Endothelial cell of umbilical vein (primary cell): ENCODE results near the gene CDK9. TPM values are rescaled to one million over a fixed set of nuclear protein-coding genes. Genes with fewer than 3 reads are reported as not detected.

Experiments used
- BruUV-seq: library from RNA; stranded (reverse); fragments of 400-500 nt; replicated peaks from 2 replicates; lab custom pipeline; 2021; lab: Mats Ljungman, UMichigan
- CTCF ChIA-PET: fragments of 300-600, 350-600 bp; sonication (Branson Sonifier 250); formaldehyde crosslinking; loops from one replicate; lab custom pipeline; 2021; ENCODE audit warnings: antibody characterized with exemption, inconsistent platforms; lab: Charles Lee
- POLR2A ChIA-PET: fragments of 300-600, 350-600 bp; sonication (Branson Sonifier 250); formaldehyde crosslinking; loops from one replicate; lab custom pipeline; 2021; ENCODE audit warnings: antibody characterized with exemption, inconsistent platforms; lab: Charles Lee
- DNase-seq: peaks from one replicate; pipeline ENCODE4 v3.0.0-alpha.2; 2011; ENCODE audit warnings: low read depth, low spot score
- FAIRE-seq: peaks from 2 replicates; lab custom pipeline; 2011; peaks lifted over from hg19 to GRCh38; lab: Jason Lieb, UNC
- H2AFZ ChIP-seq: 2 replicates; pipeline ENCODE4 v1.6.0; 2012; ENCODE audit warnings: low read depth, low read length, control low read depth, inconsistent platforms
- H3K27ac ChIP-seq: 2 replicates; pipeline ENCODE4 v1.5.1; 2011; ENCODE audit warnings: low read depth, mild to moderate bottlenecking, control low read depth, low read length, moderate library complexity; ENCODE audit not compliant: insufficient read depth
- H3K27me3 ChIP-seq, 2 experiments: 2 replicates each; pipeline versions ENCODE4 v1.6.0 to v1.6.1; 2011; ENCODE audit warnings: low read length in 2 of 2, mixed read lengths in 1 of 2; ENCODE audit not compliant: control insufficient read depth in 2 of 2, insufficient read depth in 2 of 2
- H3K36me3 ChIP-seq, 2 experiments: 2 replicates in 1 of 2; 3 replicates in 1 of 2; pipeline ENCODE4 v1.5.1; 2011; ENCODE audit warnings: low read length in 2 of 2, mild to moderate bottlenecking in 1 of 2, moderate library complexity in 1 of 2; ENCODE audit not compliant: control insufficient read depth in 2 of 2, insufficient read depth in 2 of 2; ENCODE audit errors: extremely low read depth in 1 of 2
- H3K4me1 ChIP-seq: 3 replicates; pipeline ENCODE4 v1.5.1; 2011; ENCODE audit warnings: mild to moderate bottlenecking, low read length; ENCODE audit not compliant: control insufficient read depth, insufficient read depth; ENCODE audit errors: extremely low read depth
- H3K4me2 ChIP-seq: 2 replicates; pipeline ENCODE4 v1.6.1; 2011; ENCODE audit warnings: low read length, control low read depth, mixed read lengths; ENCODE audit not compliant: insufficient read depth
- H3K4me3 ChIP-seq, 3 experiments: fragments of 200-600 bp in 1 of 3; sonication (generic), shearing (Covaris generic) in 1 of 3; replicated peaks in 1 of 3; 2 replicates each; pipeline ENCODE4 v1.5.1; 2011 to 2016; ENCODE audit warnings: control low read depth in 3 of 3, low read length in 3 of 3, mild to moderate bottlenecking in 2 of 3, inconsistent platforms in 1 of 3, low read depth in 1 of 3, moderate library complexity in 1 of 3; ENCODE audit not compliant: insufficient read depth in 1 of 3
- H3K79me2 ChIP-seq: 2 replicates; pipeline ENCODE4 v1.6.0; 2012; ENCODE audit warnings: low read length, inconsistent platforms; ENCODE audit not compliant: control insufficient read depth, insufficient read depth
- H3K9ac ChIP-seq: replicated peaks from 2 replicates; pipeline ENCODE3; 2011; ENCODE audit warnings: low read length, control low read depth; ENCODE audit not compliant: insufficient read depth; ENCODE audit errors: extremely low read depth
- H3K9me1 ChIP-seq: replicated peaks from 3 replicates; pipeline ENCODE4 v1.6.0; 2011; ENCODE audit warnings: mild to moderate bottlenecking, low read length; ENCODE audit not compliant: control insufficient read depth, insufficient read depth; ENCODE audit errors: extremely low read depth
- H3K9me3 ChIP-seq: replicated peaks from 2 replicates; pipeline ENCODE4 v1.5.1; 2012; ENCODE audit warnings: low read length, inconsistent platforms; ENCODE audit not compliant: control insufficient read depth, insufficient read depth
- H4K20me1 ChIP-seq: replicated peaks from 2 replicates; pipeline ENCODE3; 2011; ENCODE audit warnings: mild to moderate bottlenecking, low read length; ENCODE audit not compliant: control insufficient read depth, insufficient read depth; ENCODE audit errors: extremely low read depth
- CTCF ChIP-seq, 2 donors: IDR thresholded peaks; 1 replicate in 1 of 2; 2 replicates in 1 of 2; pipeline ENCODE4 v1.5.1; 2011; ENCODE audit warnings: low read length in 2 of 2, mild to moderate bottlenecking in 2 of 2, moderate library complexity in 2 of 2, control low read depth in 1 of 2, inconsistent platforms in 1 of 2, low read depth in 1 of 2; ENCODE audit not compliant: insufficient read depth in 1 of 2; ENCODE audit errors: extremely low read depth in 1 of 2
- EZH2 ChIP-seq: IDR thresholded peaks from 2 replicates; pipeline ENCODE4 v1.6.1; 2012; ENCODE audit warnings: borderline replicate concordance, low read depth, mild to moderate bottlenecking, moderate library complexity, low read length, inconsistent platforms; ENCODE audit not compliant: severe bottlenecking
- FOS ChIP-seq: IDR thresholded peaks from 2 replicates; pipeline ENCODE4 v1.6.1; 2011; ENCODE audit warnings: mild to moderate bottlenecking, low read length, moderate library complexity, borderline replicate concordance; ENCODE audit not compliant: insufficient read depth
- GATA2 ChIP-seq: IDR thresholded peaks from 2 replicates; pipeline ENCODE4 v1.7.0; 2011; ENCODE audit warnings: low read depth, mild to moderate bottlenecking, moderate library complexity, mixed read lengths, low read length; ENCODE audit not compliant: insufficient read length, insufficient read depth
- JUN ChIP-seq: IDR thresholded peaks from 2 replicates; pipeline ENCODE4 v1.6.1; 2011; ENCODE audit warnings: borderline replicate concordance, low read depth; ENCODE audit not compliant: insufficient read length, insufficient read depth
- MAX ChIP-seq: IDR thresholded peaks from 2 replicates; pipeline ENCODE4 v1.6.1; 2011; ENCODE audit not compliant: insufficient read depth, insufficient read length
- MYC ChIP-seq: IDR thresholded peaks from one replicate; pipeline ENCODE4 v1.6.1; 2011; ENCODE audit warnings: mild to moderate bottlenecking, low read depth, low read length
- POLR2A ChIP-seq: IDR thresholded peaks from 2 replicates; pipeline ENCODE4 v1.6.1; 2012; ENCODE audit warnings: low read depth, mild to moderate bottlenecking, control low read depth, low read length
- POLR2AphosphoS5 ChIP-seq: IDR thresholded peaks from 2 replicates; pipeline ENCODE4 v1.6.1; 2012; ENCODE audit warnings: low read depth, mild to moderate bottlenecking, control low read depth, low read length, moderate library complexity; ENCODE audit not compliant: insufficient read depth
- dilution Hi-C: fragments of 300-500 bp; cut with MboI; formaldehyde crosslinking; loops from one replicate; pipeline ENCODE4 v1.15.0; 2019; ENCODE audit warnings: low sequenced_read_pairs; ENCODE audit not compliant: extremely low pct_ligation_motif_present
- intact Hi-C: fragments of 100-400 bp; cut with micrococcal nuclease; formaldehyde crosslinking; loops from one replicate; pipeline ENCODE4 v1.10.0; 2022
- polyA plus RNA-seq, 4 experiments: library from polyadenylated mRNA; depleted of rRNA in 3 of 4; stranded (reverse) in 3 of 4; unstranded in 1 of 4; fragments of >200 nt; gene quantifications; 2 replicates each; pipeline versions ENCODE4 v1.2.1 to v1.2.3, GENCODE V29; 2011 to 2012; ENCODE audit warnings: missing spikeins in 1 of 4
- total RNA-seq: library from RNA; stranded (reverse); gene quantifications from 2 replicates; pipeline ENCODE4 v1.2.3, GENCODE V29; 2021

Gene CDK9
- total and polyA plus RNA-seq, 2 donors (not counting 3 experiments of a cell fraction or from before 2014, with no cell fraction given) = 92.2 to 124 TPM

GRCh38 chr9:127771570-127772189 is 14.2 kb upstream of the CDK9 start:
- POLR2A ChIA-PET = interaction anchor here (0.6 to 2.8 kb wide), 13 partner anchors 10 to 98 kb away, joined by 3 to 24 read pairs (median 4); partner anchors contain the start of gene CDK9
- H3K27ac ChIP-seq = no peak overlapping the region
- H3K9ac ChIP-seq = no peak overlapping the region
- H3K4me2 ChIP-seq = peak overlapping the region; percentile 47
- intact Hi-C loops = loop anchor here (1.0 to 2.0 kb wide), 4 partner anchors 17 to 67 kb away; partner anchors contain the start of genes FPGS and TOR2A
- peaks cover 4 to 5% of the 10 kb centered on the region in 2 experiments for H3K36me3 ChIP-seq
- no peaks in the 10 kb centered on the region for H3K9me3 ChIP-seq
- no peak for DNase-seq
- peaks cover 35% of the 10 kb centered on the region for H3K4me1 ChIP-seq
- BruUV-seq = no TSS peak
- no peak for FAIRE-seq
- H3K9me1 ChIP-seq = no peaks in the 10 kb centered on the region
- H3K27me3 ChIP-seq = no peaks in the 10 kb centered on the region
- H4K20me1 ChIP-seq = no peaks in the 10 kb centered on the region
- TF ChIP-seq CTCF (IDR thresholded peaks at IDR 0.05; ENCODE audit: extremely low read depth in 1 of 2, insufficient read depth in 1 of 2, low read depth in 1 of 2, low read length in 2 of 2) = no peak
- TF ChIP-seq EZH2 = no peak
- TF ChIP-seq JUN = no peak
- TF ChIP-seq FOS = no peak
- no peak for TF ChIP-seq MAX
- TF ChIP-seq GATA2 = no peak
- no peak for TF ChIP-seq MYC
- TF ChIP-seq POLR2A = no peak
- no peak for TF ChIP-seq POLR2AphosphoS5
- CTCF ChIA-PET = interaction anchor here (0.5 to 11.3 kb wide), 10 partner anchors 9 to 193 kb away, joined by 3 to 167 read pairs (median 6); partner anchors contain the start of genes CDK9, SH2D3C and TOR2A
- dilution Hi-C loops = no loop called here
- H2AFZ ChIP-seq = peak overlapping the region; percentile 68
- H3K4me3 ChIP-seq = no peak overlapping the region
- H3K79me2 ChIP-seq = peaks cover 39% of the 10 kb centered on the region
